Right lobe of liver (tissue), 4 donors: ENCODE measurements around the gene NME2.

Experiments used
- POLR2A ChIP-seq: fragments of 450-650 bp; IDR thresholded peaks from one replicate; pipeline ENCODE4 v1.6.1; 2017; ENCODE audit warnings: antibody characterized with exemption, mild to moderate bottlenecking
- TF ChIP-seq, protein P1 (sequence below), 4 donors: fragments of 200-600 bp in 3 of 4; fragments of 450-650 bp in 1 of 4; IDR thresholded peaks; one replicate each; pipeline versions ENCODE4 v1.5.1 to v1.8.0; 2016 to 2022; ENCODE audit warnings: antibody characterized with exemption in 4 of 4, mild to moderate bottlenecking in 2 of 4
- donor health status: DM: no; HTN: no; CAD: no.
- donor health status: DM: no; HTN: no; CAD: no.
- donor health status: DM: no; HTN: yes; CAD: no.

DNA sequence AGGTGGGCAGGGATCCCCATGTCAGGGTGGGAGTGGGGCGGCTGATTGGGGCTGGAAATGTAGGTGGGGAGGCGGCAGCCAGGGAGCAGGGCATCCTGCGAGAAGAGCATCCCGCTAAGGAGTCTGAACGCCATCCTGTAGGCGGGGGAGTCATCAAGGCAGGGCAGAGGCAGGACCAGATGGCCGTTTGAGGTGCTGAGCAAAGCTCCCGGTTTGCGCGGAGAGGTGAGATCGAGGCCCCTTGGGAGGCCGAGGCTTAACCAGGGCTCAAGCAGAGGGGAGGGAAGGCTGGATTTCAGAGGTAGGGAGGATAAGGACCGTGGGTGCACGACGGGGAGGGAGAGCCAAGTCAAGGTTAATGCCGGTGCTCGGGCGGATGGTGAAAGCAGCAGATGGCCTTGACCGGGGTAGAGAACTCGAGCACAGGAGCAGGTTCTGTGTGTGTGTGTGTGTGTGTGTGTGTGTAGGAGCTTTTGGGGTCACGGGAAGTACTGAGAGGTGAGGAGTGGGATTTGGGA is 472 bp upstream of the NME2 start:
- TF ChIP-seq, protein P1, sequence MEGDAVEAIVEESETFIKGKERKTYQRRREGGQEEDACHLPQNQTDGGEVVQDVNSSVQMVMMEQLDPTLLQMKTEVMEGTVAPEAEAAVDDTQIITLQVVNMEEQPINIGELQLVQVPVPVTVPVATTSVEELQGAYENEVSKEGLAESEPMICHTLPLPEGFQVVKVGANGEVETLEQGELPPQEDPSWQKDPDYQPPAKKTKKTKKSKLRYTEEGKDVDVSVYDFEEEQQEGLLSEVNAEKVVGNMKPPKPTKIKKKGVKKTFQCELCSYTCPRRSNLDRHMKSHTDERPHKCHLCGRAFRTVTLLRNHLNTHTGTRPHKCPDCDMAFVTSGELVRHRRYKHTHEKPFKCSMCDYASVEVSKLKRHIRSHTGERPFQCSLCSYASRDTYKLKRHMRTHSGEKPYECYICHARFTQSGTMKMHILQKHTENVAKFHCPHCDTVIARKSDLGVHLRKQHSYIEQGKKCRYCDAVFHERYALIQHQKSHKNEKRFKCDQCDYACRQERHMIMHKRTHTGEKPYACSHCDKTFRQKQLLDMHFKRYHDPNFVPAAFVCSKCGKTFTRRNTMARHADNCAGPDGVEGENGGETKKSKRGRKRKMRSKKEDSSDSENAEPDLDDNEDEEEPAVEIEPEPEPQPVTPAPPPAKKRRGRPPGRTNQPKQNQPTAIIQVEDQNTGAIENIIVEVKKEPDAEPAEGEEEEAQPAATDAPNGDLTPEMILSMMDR (IDR thresholded peaks at IDR 0.05) = no peak
- TF ChIP-seq POLR2A = no peak
